SK-N-SH (cell line): Measurements from ENCODE around the gene CDH13. TPM values are rescaled to one million over a fixed set of nuclear protein-coding genes. Genes with fewer than 3 reads are reported as not detected.

Source experiments
- CTCF ChIA-PET: fragments of 300-600, 350-600 bp; formaldehyde crosslinking; extraction: SDS; loops from one replicate; lab custom pipeline; 2021; lab: Yijun Ruan, JAX
- POLR2A ChIA-PET: fragments of 350-600 bp; sonication (Branson Sonifier 250); formaldehyde crosslinking; extraction: SDS; loops from one replicate; lab custom pipeline; 2020; ENCODE audit warnings: antibody characterized with exemption, inconsistent platforms; lab: Yijun Ruan, JAX
- DNase-seq: peaks from one replicate; pipeline ENCODE4 v3.0.0; 2012
- H2AFZ ChIP-seq: fragments of 200-600 bp; sonication (generic); 2 replicates; pipeline ENCODE4 v1.8.1; 2016; ENCODE audit warnings: antibody characterized with exemption, mild to moderate bottlenecking, low read depth
- H3F3A ChIP-seq: fragments of 200-600 bp; sonication (generic); replicated peaks from 2 replicates; pipeline ENCODE3; 2016; ENCODE audit warnings: antibody characterized with exemption, mild to moderate bottlenecking; ENCODE audit not compliant: insufficient read depth
- H3K27ac ChIP-seq, 2 experiments: fragments of 200-500 bp in 1 of 2; fragments of 200-600 bp in 1 of 2; sonication (Bioruptor generic) in 1 of 2; sonication (generic), shearing (Covaris generic) in 1 of 2; 2 replicates each; pipeline versions ENCODE4 v1.5.1 to v1.6.1; 2014 to 2016; ENCODE audit warnings: low read depth in 2 of 2, inconsistent platforms in 1 of 2, low read length in 1 of 2, mild to moderate bottlenecking in 1 of 2, mixed read lengths in 1 of 2
- H3K27me3 ChIP-seq: fragments of 200-600 bp; sonication (generic), shearing (Covaris generic); 2 replicates; pipeline ENCODE4 v1.6.1; 2016; ENCODE audit warnings: mixed run types; ENCODE audit not compliant: insufficient read depth
- H3K36me3 ChIP-seq, 2 experiments: fragments of 200-500 bp in 1 of 2; fragments of 200-600 bp in 1 of 2; sonication (Bioruptor generic) in 1 of 2; sonication (generic) in 1 of 2; replicated peaks in 1 of 2; 2 replicates each; pipeline versions ENCODE3 to v1.5.1; 2014 to 2016; ENCODE audit warnings: low read length in 1 of 2, mild to moderate bottlenecking in 1 of 2; ENCODE audit not compliant: insufficient read depth in 2 of 2, control insufficient read depth in 1 of 2
- H3K4me1 ChIP-seq, 2 experiments: fragments of 200-500 bp in 1 of 2; fragments of 200-600 bp in 1 of 2; sonication (Bioruptor generic) in 1 of 2; sonication (generic), shearing (Covaris generic) in 1 of 2; 2 replicates each; pipeline versions ENCODE4 v1.5.1 to v1.6.1; 2014 to 2016; ENCODE audit warnings: low read depth in 1 of 2, low read length in 1 of 2, mixed run types in 1 of 2; ENCODE audit not compliant: insufficient read depth in 2 of 2, control insufficient read depth in 1 of 2
- H3K4me2 ChIP-seq: fragments of 200-600 bp; sonication (generic), shearing (Covaris generic); 2 replicates; pipeline ENCODE4 v1.6.1; 2017; ENCODE audit warnings: mixed run types
- H3K4me3 ChIP-seq, 2 experiments: fragments of 200-500 bp in 1 of 2; fragments of 200-600 bp in 1 of 2; sonication (Bioruptor generic) in 1 of 2; sonication (generic), shearing (Covaris generic) in 1 of 2; 2 replicates each; pipeline versions ENCODE4 v1.5.1 to v1.8.1; 2014 to 2016; ENCODE audit warnings: low read depth in 2 of 2, inconsistent platforms in 1 of 2, low read length in 1 of 2, mild to moderate bottlenecking in 1 of 2, mixed read lengths in 1 of 2, moderate library complexity in 1 of 2
- H3K79me2 ChIP-seq: fragments of 200-600 bp; sonication (generic); 2 replicates; pipeline ENCODE4 v1.8.1; 2017; ENCODE audit warnings: mild to moderate bottlenecking; ENCODE audit not compliant: insufficient read depth
- H3K9ac ChIP-seq: fragments of 200-600 bp; sonication (generic); 2 replicates; pipeline ENCODE4 v1.6.1; 2017; ENCODE audit warnings: mixed run types
- H3K9me2 ChIP-seq: fragments of 200-600 bp; sonication (generic); 2 replicates; pipeline ENCODE4 v1.6.1; 2017; ENCODE audit warnings: mixed run types
- H3K9me3 ChIP-seq: fragments of 200-600 bp; sonication (generic); 2 replicates; pipeline ENCODE4 v1.6.1; 2017; ENCODE audit warnings: mixed run types, mild to moderate bottlenecking, moderate library complexity
- H4K20me1 ChIP-seq: fragments of 200-600 bp; sonication (generic); 2 replicates; pipeline ENCODE4 v1.6.1; 2017; ENCODE audit warnings: mild to moderate bottlenecking, mixed run types; ENCODE audit not compliant: insufficient read depth
- EZH2phosphoT487 ChIP-seq: fragments of 200-600 bp; sonication (generic); IDR thresholded peaks from 2 replicates; pipeline ENCODE4 v1.6.1; 2017; ENCODE audit warnings: low read depth, mixed run types, mild to moderate bottlenecking, antibody characterized with exemption, moderate library complexity, borderline replicate concordance
- GATA2 ChIP-seq: sonication (generic); formaldehyde crosslinking; IDR thresholded peaks from 2 replicates; pipeline ENCODE4 v1.5.0; 2020; ENCODE audit warnings: mild to moderate bottlenecking, missing genetic modification reagents
- JUND ChIP-seq: IDR thresholded peaks from 2 replicates; pipeline ENCODE4 v1.4.0; 2012
- MEF2A ChIP-seq: IDR thresholded peaks from 2 replicates; pipeline ENCODE4 v1.4.0; 2012; ENCODE audit warnings: low read depth, borderline replicate concordance
- MXI1 ChIP-seq: IDR thresholded peaks from 2 replicates; pipeline ENCODE4 v1.6.1; 2012; ENCODE audit warnings: mild to moderate bottlenecking, low read depth, low read length, improper control_type of control experiment
- NRF1 ChIP-seq: IDR thresholded peaks from 2 replicates; pipeline ENCODE4 v1.6.1; 2012; ENCODE audit warnings: low read depth, mild to moderate bottlenecking, low read length
- RCOR1 ChIP-seq: fragments of 150-350 bp; IDR thresholded peaks from 2 replicates; pipeline ENCODE4 v1.6.1; 2017; ENCODE audit warnings: antibody characterized with exemption, low read length
- REST ChIP-seq: IDR thresholded peaks from 2 replicates; pipeline ENCODE4 v1.6.1; 2012; ENCODE audit warnings: mild to moderate bottlenecking, low read depth, low read length, moderate library complexity
- RXRA ChIP-seq: IDR thresholded peaks from 2 replicates; pipeline ENCODE4 v1.4.0; 2012; ENCODE audit warnings: low read depth, mild to moderate bottlenecking, borderline replicate concordance
- SIN3A ChIP-seq: IDR thresholded peaks from 2 replicates; pipeline ENCODE4 v1.6.1; 2012; ENCODE audit warnings: low read depth, mild to moderate bottlenecking, low read length, moderate library complexity, borderline replicate concordance
- TAF1 ChIP-seq: IDR thresholded peaks from 2 replicates; pipeline ENCODE4 v1.6.1; 2012; ENCODE audit warnings: low read depth, mild to moderate bottlenecking, low read length, moderate library complexity, borderline replicate concordance
- TCF12 ChIP-seq: IDR thresholded peaks from 2 replicates; pipeline ENCODE4 v1.4.0; 2012
- TEAD4 ChIP-seq: IDR thresholded peaks from 2 replicates; pipeline ENCODE4 v1.4.0; 2012; ENCODE audit warnings: mild to moderate bottlenecking, borderline replicate concordance; ENCODE audit not compliant: insufficient read depth
- USF2 ChIP-seq: fragments of 150-350 bp; IDR thresholded peaks from 2 replicates; pipeline ENCODE4 v1.6.1; 2017; ENCODE audit warnings: antibody characterized with exemption, low read length, low read depth, borderline replicate concordance
- WGBS: methylation state at CpG from one replicate; pipeline ENCODE4 v1.1.6; 2017; ENCODE audit warnings: low lambda C conversion rate; 5-methylcytosine and 5-hydroxymethylcytosine counted together
- polyA plus RNA-seq, 3 experiments: library from polyadenylated mRNA; depleted of rRNA; stranded (reverse); fragments of >200 nt; gene quantifications; 2 replicates each; pipeline ENCODE4 v1.2.3, GENCODE V29; 2012

Gene CDH13
- polyA plus RNA-seq, 1 of the 3 experiments (the other 2 are of a cell fraction): 93.0 TPM

GRCh38 chr16:83742124-83742899 is 1115.5 kb downstream of the CDH13 start:
- TF ChIP-seq JUND: no peak
- TF ChIP-seq NRF1: no peak
- TF ChIP-seq SIN3A: no peak
- no peak for TF ChIP-seq GATA2 (CRISPR knock-in tag)
- no peak for TF ChIP-seq REST
- no peak for TF ChIP-seq TEAD4
- no peak for TF ChIP-seq MXI1
- TF ChIP-seq USF2: no peak
- TF ChIP-seq MEF2A: no peak
- TF ChIP-seq TCF12: no peak
- TF ChIP-seq RCOR1: no peak
- no peak for TF ChIP-seq RXRA
- TF ChIP-seq TAF1: no peak
- no peak for TF ChIP-seq EZH2phosphoT487
- ChIA-PET CTCF (no interaction called here), POLR2A (no interaction called here)
- H3K4me2 ChIP-seq: 0 out of 2 replicates have a peak overlapping the region, but pooled peaks have one; percentile 11
- no peaks in the 10 kb centered on the region for H3F3A ChIP-seq
- H3K36me3 ChIP-seq: no peaks in the 10 kb centered on the region
- H3K79me2 ChIP-seq: no peaks in the 10 kb centered on the region
- DNase-seq: peak; percentile 25
- no peaks in the 10 kb centered on the region for H3K9me2 ChIP-seq
- H3K27ac ChIP-seq: no peak overlapping the region
- H3K4me3 ChIP-seq: no peak overlapping the region
- no peak overlapping the region for H3K9ac ChIP-seq
- H2AFZ ChIP-seq: no peak overlapping the region
- no peaks in the 10 kb centered on the region for H3K9me3 ChIP-seq
- WGBS: 47% methylated on average over 21 of the region's 22 CpGs
- peaks cover 0 to 10% of the 10 kb centered on the region in 2 experiments; a peak in 1 of 4 replicates for H3K4me1 ChIP-seq
- H4K20me1 ChIP-seq: no peaks in the 10 kb centered on the region
- H3K27me3 ChIP-seq: no peaks in the 10 kb centered on the region
